ENCODE measurements around the gene LNX2. TPM values are rescaled to one million over a fixed set of nuclear protein-coding genes. Genes with fewer than 3 reads are reported as not detected.
"Not testable (repeated sequence)": the region's sequence is repeated elsewhere in the genome, so short reads cannot be mapped to it uniquely, and the experiment has no call there.

The LNX2 gene
- total RNA-seq, 1 donor from 2014 or later, result 33.7 TPM

GRCh38 chr13:27634231-27634630, 13.9 kb upstream of the LNX2 start:
- Mint-ChIP-seq H3K4me1 (ENCODE audit: low read depth) (no peaks in the 10 kb centered on the region), H3K27me3 (no peaks in the 10 kb centered on the region), H3K9me3 (ENCODE audit: low read depth) (no peaks in the 10 kb centered on the region), H3K27ac (no peak overlapping the region), H3K36me3 (ENCODE audit: insufficient read depth) (no peaks in the 10 kb centered on the region), H3K4me3 (ENCODE audit: low read depth) (no peak overlapping the region)
- no peak for TF ChIP-seq CTCF (IDR thresholded peaks at IDR 0.05; ENCODE audit: unreplicated experiment)
- no peak for DNase-seq (ENCODE audit: low spot score, unreplicated experiment)

GRCh38 chr13:27632648-27633047, 12.3 kb upstream of the LNX2 start:
- no peaks in the 10 kb centered on the region for H3K27me3 Mint-ChIP-seq

GRCh38 chr13:27632214-27632613, 11.9 kb upstream of the LNX2 start:
- no peaks in the 10 kb centered on the region for H3K27me3 Mint-ChIP-seq
- no peak overlapping the region for H3K27ac Mint-ChIP-seq
- DNase-seq (ENCODE audit: low spot score, unreplicated experiment), result no peak
- peaks cover 6% of the 10 kb centered on the region for H3K4me1 Mint-ChIP-seq (ENCODE audit: low read depth)
- no peak for TF ChIP-seq CTCF (IDR thresholded peaks at IDR 0.05; ENCODE audit: unreplicated experiment)
- H3K4me3 Mint-ChIP-seq (ENCODE audit: low read depth), result no peak overlapping the region
- no peaks in the 10 kb centered on the region for H3K9me3 Mint-ChIP-seq (ENCODE audit: low read depth)
- H3K36me3 Mint-ChIP-seq (ENCODE audit: insufficient read depth), result peaks cover 5% of the 10 kb centered on the region

More at GRCh38 chr13:27632648-27633047, 12.3 kb upstream of the LNX2 start:
- peaks cover 3% of the 10 kb centered on the region for H3K36me3 Mint-ChIP-seq (ENCODE audit: insufficient read depth)
- peaks cover 3% of the 10 kb centered on the region for H3K4me1 Mint-ChIP-seq (ENCODE audit: low read depth)
- TF ChIP-seq CTCF (IDR thresholded peaks at IDR 0.05; ENCODE audit: unreplicated experiment), result no peak
- no peak for DNase-seq (ENCODE audit: low spot score, unreplicated experiment)
- no peak overlapping the region for H3K27ac Mint-ChIP-seq
- H3K9me3 Mint-ChIP-seq (ENCODE audit: low read depth), result no peaks in the 10 kb centered on the region
- H3K4me3 Mint-ChIP-seq (ENCODE audit: low read depth), result no peak overlapping the region

GRCh38 chr13:27631665-27632064, 11.3 kb upstream of the LNX2 start:
- no peak for TF ChIP-seq CTCF (IDR thresholded peaks at IDR 0.05; ENCODE audit: unreplicated experiment)
- H3K4me1 Mint-ChIP-seq (ENCODE audit: low read depth), result peaks cover 9% of the 10 kb centered on the region
- DNase-seq (ENCODE audit: low spot score, unreplicated experiment), result no peak
- peaks cover 5% of the 10 kb centered on the region for H3K36me3 Mint-ChIP-seq (ENCODE audit: insufficient read depth)
- no peaks in the 10 kb centered on the region for H3K9me3 Mint-ChIP-seq (ENCODE audit: low read depth)
- no peak overlapping the region for H3K27ac Mint-ChIP-seq
- no peaks in the 10 kb centered on the region for H3K27me3 Mint-ChIP-seq
- no peak overlapping the region for H3K4me3 Mint-ChIP-seq (ENCODE audit: low read depth)

- TF ChIP-seq CTCF (IDR thresholded peaks at IDR 0.05; ENCODE audit: unreplicated experiment), result no peak
- Mint-ChIP-seq H3K4me1 (ENCODE audit: low read depth) (peaks cover 9% of the 10 kb centered on the region), H3K4me3 (ENCODE audit: low read depth) (no peak overlapping the region), H3K9me3 (ENCODE audit: low read depth) (no peaks in the 10 kb centered on the region), H3K36me3 (ENCODE audit: insufficient read depth) (peaks cover 5% of the 10 kb centered on the region), H3K27ac (no peak overlapping the region), H3K27me3 (no peaks in the 10 kb centered on the region)
- DNase-seq (ENCODE audit: low spot score, unreplicated experiment), result no peak
Observed at GRCh38 chr13:27631156-27631555, 10.8 kb upstream of the LNX2 start.

GRCh38 chr13:27628766-27629165, 8.4 kb upstream of the LNX2 start:
- not testable (repeated sequence) for H3K4me3 Mint-ChIP-seq (ENCODE audit: low read depth); H3K9me3 Mint-ChIP-seq (ENCODE audit: low read depth); DNase-seq (ENCODE audit: low spot score, unreplicated experiment); H3K27me3 Mint-ChIP-seq; H3K27ac Mint-ChIP-seq
- H3K36me3 Mint-ChIP-seq (ENCODE audit: insufficient read depth), result peaks cover 12% of the 10 kb centered on the region
- H3K4me1 Mint-ChIP-seq (ENCODE audit: low read depth), result peaks cover 23% of the 10 kb centered on the region
